Measurements from ENCODE around the gene CTSE. TPM values are rescaled to one million over a fixed set of nuclear protein-coding genes. Genes with fewer than 3 reads are reported as not detected.
"Not testable (repeated sequence)": the region's sequence is repeated elsewhere in the genome, so short reads cannot be mapped to it uniquely, and the experiment has no call there.

The CTSE gene
- total RNA-seq, 1 donor from 2014 or later, result 42.0 TPM

GRCh38 chr1:206065547-206066145 is 42.0 kb upstream of the CTSE start:
- Mint-ChIP-seq H3K36me3 (no peaks in the 10 kb centered on the region), H3K9me3 (peaks cover under 1% of the 10 kb centered on the region), H3K27ac (no peak overlapping the region), H3K27me3 (peaks cover 10% of the 10 kb centered on the region), H3K4me1 (ENCODE audit: unreplicated experiment) (peaks cover 5% of the 10 kb centered on the region), H3K4me3 (no peak overlapping the region)
- no peak for DNase-seq (ENCODE audit: extremely low spot score, unreplicated experiment)
- TF ChIP-seq CTCF (conservative IDR thresholded peaks at IDR 0.05), result no peak

- not testable (repeated sequence) for H3K36me3 Mint-ChIP-seq; H3K9me3 Mint-ChIP-seq; H3K4me3 Mint-ChIP-seq; DNase-seq (ENCODE audit: extremely low spot score, unreplicated experiment); H3K27ac Mint-ChIP-seq; H3K4me1 Mint-ChIP-seq (ENCODE audit: unreplicated experiment)
- H3K27me3 Mint-ChIP-seq, result peaks cover 13% of the 10 kb centered on the region
These were observed 40.8 kb upstream of the CTSE start for GRCh38 chr1:206064501-206064900.

- H3K27ac Mint-ChIP-seq; H3K4me3 Mint-ChIP-seq; H3K4me1 Mint-ChIP-seq (ENCODE audit: unreplicated experiment); H3K36me3 Mint-ChIP-seq; DNase-seq (ENCODE audit: extremely low spot score, unreplicated experiment); H3K9me3 Mint-ChIP-seq: not testable (repeated sequence)
- H3K27me3 Mint-ChIP-seq, result peaks cover 13% of the 10 kb centered on the region
These were observed 40.3 kb upstream of the CTSE start for GRCh38 chr1:206064001-206064400.

GRCh38 chr1:206062464-206062863 is 38.8 kb upstream of the CTSE start:
- peaks cover 7% of the 10 kb centered on the region for H3K27me3 Mint-ChIP-seq
- TF ChIP-seq CTCF (conservative IDR thresholded peaks at IDR 0.05), result no peak
- no peak overlapping the region for H3K27ac Mint-ChIP-seq
- H3K9me3 Mint-ChIP-seq, result peaks cover 7% of the 10 kb centered on the region
- H3K4me3 Mint-ChIP-seq, result no peak overlapping the region
- DNase-seq (ENCODE audit: extremely low spot score, unreplicated experiment), result no peak
- H3K36me3 Mint-ChIP-seq, result no peaks in the 10 kb centered on the region
- H3K4me1 Mint-ChIP-seq (ENCODE audit: unreplicated experiment), result peaks cover 5% of the 10 kb centered on the region

GRCh38 chr1:206060844-206061243 is 37.1 kb upstream of the CTSE start:
- Mint-ChIP-seq H3K4me3 (no peak overlapping the region), H3K27ac (no peak overlapping the region), H3K4me1 (ENCODE audit: unreplicated experiment) (no peaks in the 10 kb centered on the region), H3K36me3 (no peaks in the 10 kb centered on the region), H3K9me3 (peaks cover 7% of the 10 kb centered on the region), H3K27me3 (peaks cover 6% of the 10 kb centered on the region)
- DNase-seq (ENCODE audit: extremely low spot score, unreplicated experiment), result no peak
- no peak for TF ChIP-seq CTCF (conservative IDR thresholded peaks at IDR 0.05)

- no peak for TF ChIP-seq CTCF (conservative IDR thresholded peaks at IDR 0.05)
- Mint-ChIP-seq H3K27me3 (peaks cover 10% of the 10 kb centered on the region), H3K4me1 (ENCODE audit: unreplicated experiment) (no peaks in the 10 kb centered on the region), H3K27ac (no peak overlapping the region), H3K36me3 (no peaks in the 10 kb centered on the region), H3K4me3 (no peak overlapping the region), H3K9me3 (peaks cover 7% of the 10 kb centered on the region)
- DNase-seq (ENCODE audit: extremely low spot score, unreplicated experiment), result no peak
These were observed 35.7 kb upstream of the CTSE start for GRCh38 chr1:206059355-206059915.
